GM19023 (cell line): ENCODE data around the gene GPR39.

Experiments used
- ATAC-seq: cut with Tn5 transposase; IDR thresholded peaks from one replicate; pipeline ENCODE4 v1.9.1; 2021; ENCODE audit warnings: mild to moderate bottlenecking, moderate library complexity; ENCODE audit not compliant: unreplicated experiment

The GPR39 gene

GRCh38 chr2:132667706-132668105 is 251.1 kb downstream of the GPR39 start:
- ATAC-seq = no peak

- no peak for ATAC-seq
Measured at GRCh38 chr2:132668189-132668823, 251.7 kb downstream of the GPR39 start.

- ATAC-seq = no peak
Measured at GRCh38 chr2:132668987-132669907, 252.6 kb downstream of the GPR39 start.

- no peak for ATAC-seq
Measured at GRCh38 chr2:132669908-132670495, 253.4 kb downstream of the GPR39 start, which contains the start of gene LYPD1. Gene LYPD1, minus strand, starts transcription at chr2:132670205. Its CDS starts 273 bp downstream, at chr2:132669932.

DNA sequence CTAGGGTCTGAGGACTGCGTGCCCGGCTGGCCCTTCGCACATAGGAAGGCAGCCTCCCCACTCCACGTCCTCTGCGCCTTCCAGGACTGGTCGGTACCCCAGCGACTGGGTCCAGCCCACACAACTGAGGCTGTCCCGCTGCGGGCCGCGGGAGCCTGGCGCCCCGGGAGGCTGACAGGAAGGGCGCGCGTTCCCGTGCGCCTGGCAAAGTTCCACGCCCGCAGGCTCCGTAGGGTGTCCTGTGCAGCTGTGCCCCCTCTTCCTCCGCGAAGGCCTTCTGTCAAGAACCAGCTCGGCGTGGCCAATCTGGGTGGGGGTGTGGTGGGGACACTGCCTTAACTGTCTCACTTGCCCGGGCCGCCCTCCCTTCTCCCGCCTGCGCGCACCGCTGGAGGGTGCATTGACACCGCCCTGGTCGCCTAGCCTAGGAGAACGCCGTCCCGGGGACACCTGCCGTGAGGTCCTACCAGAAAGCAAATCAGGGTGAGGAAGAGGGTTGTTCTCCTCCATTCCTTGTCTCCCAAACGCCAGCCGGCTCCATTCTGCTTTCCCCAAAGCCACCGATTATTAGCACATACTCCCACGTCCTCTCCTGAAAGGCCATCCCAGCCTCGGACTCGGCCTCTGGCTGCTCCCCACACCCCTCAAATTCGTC is 254.0 kb downstream of the GPR39 start:
- ATAC-seq = no peak

- ATAC-seq = no peak
Measured at GRCh38 chr2:132671151-132671835, 254.7 kb downstream of the GPR39 start.

DNA sequence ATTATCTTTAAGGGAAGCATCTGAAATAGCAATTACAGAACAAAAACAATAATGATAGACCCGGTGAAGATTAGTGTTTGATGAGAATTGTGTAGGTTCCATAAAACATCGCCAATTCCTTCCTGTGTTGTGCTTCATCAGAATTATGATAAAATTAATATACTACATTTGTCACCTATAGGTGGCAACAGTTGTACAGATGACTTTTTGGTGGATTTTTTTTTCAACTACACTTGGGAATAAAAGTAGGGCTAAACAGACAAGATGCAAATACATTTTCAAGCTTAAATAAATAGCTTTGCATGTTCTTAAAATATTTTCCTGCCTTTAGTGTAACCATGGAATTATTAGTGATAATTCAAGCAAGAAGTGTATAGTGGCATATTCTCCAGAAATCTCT is 260.4 kb downstream of the GPR39 start:
- no peak for ATAC-seq

- ATAC-seq = no peak
Measured at GRCh38 chr2:132677661-132678060, 261.1 kb downstream of the GPR39 start.

DNA sequence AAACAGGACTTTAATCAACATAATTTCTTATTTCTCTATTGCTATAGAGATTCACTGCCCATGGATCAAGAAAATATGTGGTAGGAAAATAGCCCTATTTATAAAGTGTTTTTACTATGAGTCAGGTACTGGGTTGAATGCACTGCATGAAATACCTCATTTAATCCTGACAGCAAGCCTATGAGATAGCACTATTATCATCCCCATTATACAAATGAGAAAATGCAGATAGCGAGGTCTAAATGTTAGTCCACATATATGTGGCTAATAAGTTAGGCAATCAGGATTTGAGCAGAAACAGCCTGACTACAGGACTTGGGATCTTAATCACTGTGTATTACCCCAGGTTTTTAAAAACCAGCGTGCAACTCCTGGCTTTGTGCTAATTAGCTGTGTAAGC is 261.9 kb downstream of the GPR39 start:
- no peak for ATAC-seq

DNA sequence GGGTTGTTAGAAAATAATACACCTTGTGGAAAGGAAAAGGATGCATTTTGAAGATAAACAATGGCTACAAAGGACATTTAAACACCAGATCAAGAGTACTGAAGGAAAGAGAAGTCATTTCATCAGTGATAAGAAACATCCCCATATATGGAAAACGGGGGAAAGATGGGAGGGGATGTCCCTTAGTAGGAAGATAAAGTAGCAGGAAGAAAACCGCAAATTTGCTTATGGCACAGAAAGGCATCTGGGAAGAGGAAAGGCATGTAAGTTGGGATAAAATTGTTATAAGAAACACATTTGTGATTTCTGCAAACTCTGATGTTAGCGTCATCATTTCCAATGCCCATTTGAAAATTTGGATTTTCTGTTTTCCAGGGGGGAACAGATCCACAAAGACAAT is 263.9 kb downstream of the GPR39 start:
- no peak for ATAC-seq

DNA sequence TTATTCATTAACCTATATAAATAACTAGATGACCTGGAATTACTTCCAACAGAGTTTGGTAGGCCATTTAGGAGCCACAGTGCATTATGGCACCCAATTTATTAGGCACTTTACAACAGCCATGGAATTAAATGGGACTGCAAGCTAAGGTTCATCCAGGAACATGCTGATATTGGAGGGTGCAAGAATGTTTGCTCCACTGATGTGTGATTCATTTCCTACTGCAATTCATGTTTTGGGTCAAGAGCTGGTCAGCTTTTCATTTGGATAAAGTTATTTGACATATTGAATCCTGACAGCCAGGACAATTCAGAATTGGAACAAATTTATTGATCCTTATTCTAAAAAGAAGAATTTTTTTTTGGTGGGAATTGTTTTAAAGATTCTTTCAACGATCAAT is 265.2 kb downstream of the GPR39 start:
- ATAC-seq = no peak

DNA sequence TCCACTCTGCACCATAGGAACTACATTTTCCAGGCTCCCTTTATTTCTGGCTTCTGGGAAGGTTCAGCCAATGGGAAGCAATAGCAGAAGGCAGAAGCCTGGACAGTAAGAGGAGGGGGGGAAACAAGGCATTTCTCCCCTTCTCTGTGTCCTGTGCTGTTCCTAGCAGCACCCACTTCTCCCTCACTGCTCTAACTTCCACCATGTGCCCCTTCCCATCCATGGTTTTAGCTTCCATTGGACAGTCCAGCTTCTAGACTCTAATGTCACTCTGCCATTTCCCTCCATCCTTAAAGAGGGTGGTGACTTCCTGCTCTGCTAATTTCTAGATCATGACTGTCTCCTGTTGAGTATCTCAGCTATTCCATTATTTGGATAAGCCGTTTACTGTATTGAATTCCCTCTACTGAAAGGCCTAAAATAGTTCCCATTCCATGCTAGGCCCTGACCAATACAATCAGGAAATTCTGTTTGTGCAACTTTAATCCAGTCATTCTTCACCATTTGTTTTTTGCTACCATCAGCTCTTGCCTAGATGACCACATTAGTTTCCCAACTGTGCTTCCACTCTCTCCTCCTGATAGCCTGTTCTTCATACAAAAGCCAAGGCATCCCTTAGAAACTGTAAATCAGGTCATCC is 274.2 kb downstream of the GPR39 start:
- no peak for ATAC-seq

DNA sequence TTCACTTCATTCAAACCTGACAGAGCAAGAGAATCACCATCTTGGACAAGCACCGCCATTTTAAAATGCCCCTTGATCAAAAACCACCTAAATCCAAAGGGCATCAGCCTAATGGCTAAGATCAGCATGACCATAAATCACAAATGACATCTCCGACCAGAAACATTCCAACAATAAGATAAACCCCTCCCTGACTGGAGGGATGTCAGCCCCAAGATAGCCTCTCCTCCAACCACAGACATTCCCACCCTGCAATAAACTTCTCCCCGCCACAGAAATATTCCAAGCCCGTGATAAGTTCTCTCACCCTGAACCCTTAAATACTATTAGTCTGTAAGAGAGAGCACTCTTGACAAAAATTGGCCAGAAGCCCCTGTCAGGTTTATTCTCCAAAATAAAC is 275.0 kb downstream of the GPR39 start:
- no peak for ATAC-seq

DNA sequence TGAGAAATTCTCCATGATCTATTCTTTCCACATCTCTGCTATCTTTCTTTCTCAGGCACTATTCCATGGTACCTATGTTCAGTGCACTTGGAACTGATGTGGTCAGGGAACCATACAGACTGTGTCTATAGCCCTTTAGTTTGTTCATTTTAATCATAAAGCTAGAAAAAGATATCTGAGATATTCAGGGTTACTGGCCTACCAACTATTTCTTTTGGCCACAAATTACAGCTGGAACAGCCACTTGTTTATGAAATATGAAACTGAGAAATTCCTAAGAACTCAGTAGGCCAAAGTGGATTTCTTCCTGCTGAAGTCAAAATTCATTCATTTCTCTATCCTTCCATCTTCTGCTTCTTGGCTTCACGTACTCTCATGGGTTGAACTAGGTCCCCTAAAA is 276.2 kb downstream of the GPR39 start:
- no peak for ATAC-seq
